ENCODE data around the gene ANKRD33B.
A peak's percentile ranks its signal among the peaks of the same experiment; 100 is the strongest.
"Not testable (repeated sequence)": the region's sequence is repeated elsewhere in the genome, so short reads cannot be mapped to it uniquely, and the experiment has no call there.

ANKRD33B gene

DNA sequence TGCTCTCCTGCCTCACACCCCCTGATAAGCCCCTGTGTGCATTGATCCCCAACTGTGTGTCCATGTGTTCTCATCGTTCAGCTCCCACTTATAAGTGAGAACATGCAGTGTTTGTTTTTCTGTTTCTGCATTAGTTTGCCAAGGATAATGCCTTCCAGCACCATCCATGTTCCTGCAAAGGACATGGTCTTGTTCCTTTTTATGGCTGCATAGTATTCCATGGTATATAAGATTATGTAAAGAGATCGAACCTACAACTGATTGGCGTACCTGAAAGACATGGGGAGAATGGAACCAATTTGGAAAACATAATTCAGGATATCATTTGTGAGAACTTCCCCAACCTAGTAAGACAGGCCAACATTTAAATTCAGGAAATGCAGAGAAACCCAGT lies 32.4 kb downstream of the ANKRD33B start:
- DNase-seq: no peak

DNA sequence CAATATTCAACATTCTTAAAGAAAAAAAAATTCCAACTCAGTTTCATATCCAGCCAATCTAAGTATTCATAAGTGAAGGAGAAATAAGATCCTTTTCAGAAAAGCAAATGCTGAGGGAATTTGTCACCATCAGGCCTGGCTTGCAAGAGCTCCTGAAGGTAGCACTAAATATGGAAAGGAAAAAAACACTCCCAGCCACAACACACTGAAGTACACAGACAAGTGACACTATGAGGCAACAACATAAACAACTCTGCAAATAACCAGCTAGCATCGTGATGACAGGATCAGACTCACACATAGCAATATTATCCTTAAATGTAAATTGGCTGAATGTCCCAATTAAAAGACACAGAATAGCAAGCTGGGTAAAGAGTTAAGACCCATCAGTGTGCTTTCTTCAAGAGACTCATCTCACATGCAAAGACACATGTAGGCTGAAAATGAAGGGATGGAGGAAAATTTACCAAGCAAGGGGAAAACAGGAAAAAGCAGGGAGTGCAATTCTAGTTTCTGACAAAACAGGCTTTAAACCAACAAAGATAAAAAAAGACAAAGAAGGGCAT lies 33.1 kb downstream of the ANKRD33B start:
- DNase-seq: no peak

DNA sequence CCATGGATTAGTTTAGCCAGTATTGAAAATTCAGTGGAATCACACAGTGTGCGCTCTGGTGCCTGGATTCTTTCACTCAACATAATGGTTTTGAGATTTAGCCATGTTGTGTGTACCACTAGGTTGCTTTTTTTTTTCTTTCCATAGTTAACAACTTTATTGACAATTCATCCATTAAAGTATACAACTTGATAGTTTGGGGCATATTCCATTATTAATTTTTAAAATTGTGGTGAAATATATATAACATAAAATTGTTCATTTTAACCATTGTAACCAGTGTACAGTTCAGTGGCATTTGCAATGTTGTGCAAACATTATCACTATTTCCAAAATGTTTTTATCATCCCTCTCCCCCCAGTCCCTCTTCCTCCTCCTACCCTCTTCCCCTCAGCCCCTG lies 35.2 kb downstream of the ANKRD33B start:
- DNase-seq: no peak

DNA sequence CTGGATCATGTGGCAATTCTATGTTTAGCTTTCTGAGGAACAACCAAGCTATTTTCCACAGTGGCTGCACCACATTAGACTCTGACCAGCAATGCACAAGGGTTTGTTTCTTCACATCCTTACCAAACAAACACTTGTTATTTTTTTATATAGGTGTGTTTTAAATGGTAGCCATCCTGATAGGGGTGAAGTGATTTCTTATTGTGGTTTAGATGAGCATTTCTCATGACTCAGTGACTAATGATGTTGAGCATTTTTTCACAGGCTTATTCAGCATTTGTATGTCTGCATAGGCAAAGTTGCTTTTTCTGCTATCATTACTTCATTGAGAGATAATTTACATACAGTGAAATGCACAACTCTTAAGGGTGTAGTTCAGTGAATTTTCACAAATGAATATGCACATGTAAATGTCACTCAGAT lies 36.0 kb downstream of the ANKRD33B start:
- no peak for DNase-seq

DNA sequence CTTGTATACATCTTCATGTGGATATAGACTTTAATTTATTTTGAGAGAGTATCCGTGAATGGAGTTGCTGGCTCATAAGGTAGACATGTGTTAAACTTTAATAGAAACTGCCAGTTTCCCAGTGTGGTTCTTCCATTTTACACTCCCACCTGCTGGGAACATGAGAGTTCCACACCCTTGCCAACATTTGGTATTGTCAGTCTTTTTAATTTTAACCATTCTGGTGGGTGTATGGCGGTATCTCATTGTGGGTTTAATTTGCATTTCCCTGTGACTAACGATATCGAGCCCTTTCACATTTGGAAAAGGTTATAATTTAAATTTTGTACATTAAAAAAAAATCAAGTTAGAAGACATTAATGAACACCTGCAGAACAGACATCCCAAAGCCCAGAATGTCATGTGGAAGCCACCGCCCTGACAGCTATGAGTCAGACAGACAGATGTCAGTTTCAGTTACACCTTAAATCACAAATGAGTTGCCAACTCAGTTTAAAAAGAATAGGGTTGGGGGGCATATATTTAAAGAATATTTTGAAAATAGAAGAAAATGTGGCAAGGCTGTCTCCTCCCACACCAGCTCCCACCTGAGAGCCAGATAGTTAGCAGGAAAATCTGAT lies 36.9 kb downstream of the ANKRD33B start:
- DNase-seq: no peak

DNA sequence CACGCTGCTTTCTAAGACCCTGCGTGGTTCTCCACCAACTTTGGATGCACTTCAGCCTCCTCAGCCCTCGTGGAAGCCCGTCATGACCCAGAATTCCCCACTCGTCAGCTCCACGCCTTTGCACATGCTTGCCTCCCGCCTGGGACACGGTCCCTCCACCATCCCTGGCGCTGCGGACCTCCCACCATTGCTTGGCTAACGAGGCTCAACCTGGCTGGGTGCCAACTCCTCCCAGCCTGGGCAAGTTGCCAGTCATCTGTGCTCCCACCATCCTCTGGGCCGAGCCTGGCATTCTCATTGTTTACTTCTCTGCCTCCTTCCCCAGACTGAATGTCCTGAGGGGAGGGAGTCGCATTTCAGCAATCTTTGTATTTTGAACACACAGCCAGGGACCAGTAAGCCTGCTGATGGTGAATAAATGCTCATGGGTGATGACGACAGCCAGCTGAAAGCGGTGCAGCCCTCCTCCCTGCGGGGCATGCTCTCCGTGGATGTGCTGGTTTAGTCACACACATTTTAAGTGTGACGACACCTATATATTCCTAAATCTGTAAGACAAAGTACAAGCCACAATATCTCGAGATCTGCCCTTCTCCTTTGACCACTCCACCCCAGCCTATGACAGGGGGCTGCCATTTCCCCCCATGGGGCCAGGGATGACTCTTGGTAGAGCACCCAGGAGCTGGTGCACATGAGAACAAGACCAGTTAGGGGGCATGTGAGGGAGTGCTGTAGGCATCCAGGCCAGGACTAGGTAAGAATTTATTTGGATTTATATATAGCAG lies 37.6 kb downstream of the ANKRD33B start:
- DNase-seq: peak; percentile 87

DNA sequence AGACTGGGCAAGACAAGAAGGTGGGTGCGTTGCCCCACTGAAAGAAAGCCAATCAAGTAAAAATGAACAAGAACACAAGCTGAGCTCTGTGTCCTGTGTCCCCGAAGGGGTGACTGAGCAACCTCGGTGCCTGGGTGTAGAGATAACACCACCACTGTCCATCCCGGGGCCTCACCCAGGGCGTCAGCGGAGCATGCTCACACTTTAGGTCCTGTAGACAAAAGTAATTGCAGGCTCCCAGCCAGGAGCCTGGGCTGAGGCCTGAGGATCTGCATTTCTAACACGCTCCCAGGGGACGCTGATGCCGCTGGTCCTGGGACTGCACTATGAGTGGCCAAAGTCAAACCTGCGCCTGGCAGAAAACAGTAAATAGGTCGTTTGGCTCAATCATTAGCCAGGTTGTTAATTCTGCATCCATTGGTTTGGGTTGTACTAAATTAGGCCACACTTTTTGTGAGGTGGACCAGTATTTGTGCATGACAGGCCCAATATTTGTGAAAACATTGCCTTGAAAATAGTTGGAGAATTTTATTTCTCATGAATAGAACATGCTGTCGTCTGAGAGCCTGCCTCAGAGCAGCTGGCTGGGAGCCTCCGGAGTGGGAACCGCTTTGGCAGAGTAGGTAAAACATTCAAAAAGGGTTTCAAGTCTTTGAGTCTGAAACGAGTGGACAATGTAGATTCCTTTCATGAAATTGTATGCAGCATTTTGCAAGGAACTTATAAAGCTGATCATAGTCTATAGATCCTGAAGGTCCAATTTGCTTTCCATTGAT lies 38.3 kb downstream of the ANKRD33B start:
- no peak for DNase-seq

DNA sequence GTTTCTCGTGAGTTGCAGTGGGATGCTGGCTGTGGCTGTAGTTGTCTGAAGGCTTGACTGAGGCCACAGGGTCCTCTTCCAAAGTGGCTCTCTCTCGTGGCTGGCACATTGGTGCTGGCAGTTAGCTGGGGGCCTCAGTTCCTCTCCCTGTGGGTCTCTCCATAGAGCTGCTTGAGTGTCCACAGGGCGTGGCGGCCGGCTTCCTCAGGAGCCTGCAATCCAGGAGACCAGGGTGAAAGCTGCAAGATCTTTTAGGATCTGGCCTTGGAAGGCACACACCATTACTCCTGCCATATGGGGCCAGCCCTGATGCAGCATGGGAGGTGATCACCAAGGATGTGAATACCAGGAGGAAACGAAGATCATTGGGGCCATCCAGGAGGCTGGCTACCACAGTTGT lies 41.1 kb downstream of the ANKRD33B start:
- no peak for DNase-seq

DNA sequence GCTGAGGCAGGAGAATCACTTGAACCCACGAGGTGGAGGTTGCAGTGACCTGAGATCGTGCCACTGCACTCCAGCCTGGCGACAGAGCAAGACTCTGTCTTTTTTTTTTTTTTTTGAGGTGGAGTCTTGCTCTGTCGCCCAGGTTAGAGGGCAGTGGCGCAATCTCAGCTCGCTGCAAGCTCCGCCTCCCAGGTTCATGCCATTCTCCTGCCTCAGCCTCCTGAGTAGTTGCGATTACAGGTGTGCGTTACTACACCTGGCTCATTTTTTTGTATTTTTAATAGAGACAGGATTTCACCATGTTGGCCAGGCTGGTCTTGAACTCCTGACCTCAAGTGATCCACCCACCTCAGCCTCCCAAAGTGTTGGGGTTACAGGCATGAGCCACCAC lies 42.8 kb downstream of the ANKRD33B start:
- not testable (repeated sequence) for DNase-seq

DNA sequence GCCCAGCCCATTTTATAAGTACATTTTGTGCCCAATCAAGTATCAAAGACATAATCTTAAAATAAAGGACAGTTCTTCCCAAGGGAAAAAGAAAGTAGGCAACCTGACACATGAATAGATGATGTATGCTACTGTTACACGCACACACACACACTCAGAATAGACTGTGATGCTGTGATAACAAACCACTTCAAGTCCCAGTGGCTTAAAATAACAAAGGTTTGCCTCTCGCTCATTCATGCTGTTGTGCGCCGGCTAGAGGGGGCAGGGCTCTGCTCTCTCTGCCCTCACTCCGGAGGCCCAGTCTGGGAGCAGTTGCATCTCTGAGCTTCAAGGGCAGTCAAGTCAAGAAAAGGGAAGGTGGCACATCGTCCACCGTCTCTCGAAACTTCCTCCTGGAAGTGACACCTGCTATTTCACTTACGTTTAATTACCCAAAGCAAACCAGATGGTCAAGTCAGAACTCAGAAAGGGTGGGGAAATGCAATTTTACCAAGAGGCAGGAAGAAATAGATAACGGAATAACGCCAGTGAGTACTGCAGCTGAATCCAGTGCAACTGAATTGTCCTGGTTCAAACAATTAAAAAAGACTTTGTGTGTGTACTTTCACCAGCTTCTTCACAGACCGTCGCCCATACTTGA lies 43.3 kb downstream of the ANKRD33B start:
- DNase-seq: peak; percentile 52

DNA sequence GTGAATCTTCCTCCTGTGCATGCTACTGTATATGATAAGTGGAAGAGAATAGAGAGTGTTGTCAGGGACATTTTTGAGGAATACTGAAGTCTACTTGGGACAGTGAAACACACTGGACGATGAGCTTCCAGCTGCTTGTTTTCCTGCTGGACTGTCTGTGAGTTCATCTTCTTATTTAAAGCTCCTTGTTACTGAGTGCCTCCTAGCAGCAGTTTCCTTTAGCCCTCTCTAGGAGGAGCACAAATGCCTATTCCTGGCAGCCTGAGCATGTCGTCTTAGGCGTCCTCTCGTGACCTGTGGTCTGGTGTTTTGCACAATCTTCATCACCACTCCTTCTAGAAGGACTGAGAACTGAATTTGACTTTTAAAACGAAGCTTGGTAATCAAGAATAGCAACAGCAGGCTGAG lies 43.8 kb downstream of the ANKRD33B start:
- no peak for DNase-seq

DNA sequence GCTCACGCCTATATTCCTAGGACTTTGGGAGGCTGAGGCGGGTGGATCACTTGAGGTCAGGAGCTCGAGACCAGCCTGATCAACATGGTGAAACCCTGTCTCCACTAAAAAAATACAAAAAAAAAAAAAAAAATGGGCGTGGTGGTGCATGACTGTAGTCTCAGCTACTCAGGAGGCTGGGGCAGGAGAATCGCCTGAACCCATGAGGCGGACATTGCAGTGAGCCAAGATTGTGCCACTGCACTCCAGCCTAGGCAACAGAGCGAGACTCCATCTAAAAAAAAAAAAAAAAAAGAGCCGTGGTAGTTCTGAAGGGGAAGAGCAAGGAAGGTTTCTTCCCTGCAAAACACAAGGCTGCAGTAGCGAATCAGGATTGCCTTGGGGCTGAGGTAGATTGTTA lies 44.2 kb downstream of the ANKRD33B start:
- DNase-seq: not testable (repeated sequence)

DNA sequence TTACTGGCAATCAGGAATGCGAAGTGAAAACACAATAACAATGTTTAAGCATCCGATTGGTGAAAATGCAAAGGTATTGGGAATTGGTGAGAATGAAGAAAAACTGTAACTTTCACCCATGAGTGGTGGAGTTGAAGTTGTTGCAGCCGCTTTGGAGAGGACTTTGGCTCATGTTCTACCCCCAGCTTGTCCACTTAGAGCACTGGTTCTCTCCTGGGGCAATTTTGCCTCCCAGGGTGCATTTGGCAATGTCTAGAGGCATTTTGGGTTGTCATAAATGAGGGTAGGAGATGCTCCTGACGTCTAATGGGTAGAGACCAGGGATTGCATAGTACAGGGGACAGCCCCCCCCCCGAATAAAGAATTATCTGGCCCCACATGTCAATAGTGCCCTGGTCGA lies 46.2 kb downstream of the ANKRD33B start:
- no peak for DNase-seq

DNA sequence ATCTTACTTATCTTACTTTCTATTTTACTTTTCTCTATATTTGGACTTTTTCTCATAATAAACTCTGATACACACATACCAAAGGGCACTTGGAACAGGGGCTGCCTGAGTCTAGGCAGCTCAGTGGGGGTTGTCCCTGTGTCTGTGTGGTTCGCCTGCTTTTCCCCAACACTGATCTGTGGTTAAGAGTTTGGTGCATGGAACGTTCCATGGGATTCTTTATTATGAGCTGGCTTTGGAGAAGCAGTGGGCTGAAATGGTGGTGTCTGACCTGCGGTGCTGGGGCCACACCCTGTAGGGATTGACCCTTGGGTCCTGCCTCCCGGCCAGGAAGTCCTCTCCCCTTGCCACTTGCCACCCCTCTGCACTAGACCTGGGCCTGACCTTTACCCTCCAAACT lies 47.4 kb downstream of the ANKRD33B start:
- no peak for DNase-seq

DNA sequence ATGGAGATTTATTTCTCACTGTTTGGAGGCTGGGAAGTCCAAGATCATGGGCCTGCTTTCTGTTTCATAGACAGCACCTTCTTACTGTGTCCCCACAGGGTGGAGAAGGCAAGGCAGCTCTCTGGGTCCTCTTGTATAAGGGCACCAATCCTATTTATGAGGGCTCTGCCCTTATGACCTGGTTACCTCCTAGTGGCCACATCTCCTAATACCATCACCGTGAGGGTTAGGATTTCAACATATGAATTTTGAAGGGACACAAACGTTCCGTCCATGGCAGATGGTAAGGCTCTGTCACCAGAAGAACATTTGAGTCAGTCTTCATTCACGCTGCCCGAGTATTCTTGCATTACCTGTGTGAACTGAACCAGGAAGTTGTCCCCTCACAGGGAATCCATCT lies 48.4 kb downstream of the ANKRD33B start:
- DNase-seq: no peak

DNA sequence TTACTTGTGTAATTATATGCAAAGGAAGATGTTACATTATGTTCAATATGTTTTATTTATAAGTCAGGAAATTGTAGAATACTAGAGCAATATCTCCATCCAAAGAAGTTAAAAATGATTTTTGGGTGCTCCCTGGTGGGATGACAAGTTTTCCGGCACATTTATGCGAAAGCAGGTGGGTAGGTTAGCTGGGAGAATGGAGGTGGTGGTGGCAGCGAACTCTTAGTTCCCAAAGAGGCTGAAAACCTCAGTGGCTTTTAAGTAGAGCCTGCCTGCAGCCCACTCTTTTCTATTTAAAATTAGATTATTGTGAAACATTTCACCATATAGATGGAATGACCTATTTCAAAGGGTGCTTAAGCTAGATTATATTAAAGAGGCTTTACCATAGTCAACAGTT lies 51.8 kb downstream of the ANKRD33B start:
- DNase-seq: no peak

DNA sequence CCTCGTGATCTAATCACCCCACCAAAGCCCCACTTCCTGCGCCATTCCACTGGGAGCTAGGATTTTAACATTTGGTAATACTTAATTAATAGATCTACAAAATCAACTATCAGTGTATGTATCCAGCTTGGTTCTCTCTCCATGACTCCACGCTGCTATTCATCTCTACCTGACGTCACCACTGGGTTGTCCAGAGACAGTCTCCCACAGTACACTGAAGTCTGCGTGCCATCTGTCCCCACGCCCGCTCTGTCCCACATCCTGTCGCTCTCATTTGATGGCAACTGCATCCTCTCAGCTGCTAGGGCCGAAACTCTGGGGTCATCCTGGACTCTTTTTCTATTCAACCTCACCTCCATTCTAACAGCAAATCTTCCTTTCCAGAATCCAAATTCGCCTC lies 53.2 kb downstream of the ANKRD33B start:
- no peak for DNase-seq

DNA sequence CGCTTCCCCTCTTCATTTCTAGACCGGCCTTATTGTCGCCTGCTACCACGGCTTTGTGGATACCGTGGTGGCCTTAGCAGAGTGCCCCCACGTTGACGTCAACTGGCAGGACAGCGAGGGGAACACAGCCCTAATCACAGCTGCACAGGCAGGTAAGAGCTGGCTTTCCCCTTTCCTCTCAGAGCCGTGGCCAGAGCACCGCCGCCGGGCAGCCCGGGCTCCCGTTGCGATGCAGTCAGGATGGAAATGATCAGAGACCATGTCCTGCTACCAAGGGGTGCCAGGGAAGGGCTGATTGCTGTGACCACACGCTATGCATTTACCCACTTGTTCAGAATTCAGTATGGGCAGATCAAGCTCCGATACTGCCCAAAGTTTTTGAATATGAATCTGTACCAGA lies 54.4 kb downstream of the ANKRD33B start:
- DNase-seq: no peak

DNA sequence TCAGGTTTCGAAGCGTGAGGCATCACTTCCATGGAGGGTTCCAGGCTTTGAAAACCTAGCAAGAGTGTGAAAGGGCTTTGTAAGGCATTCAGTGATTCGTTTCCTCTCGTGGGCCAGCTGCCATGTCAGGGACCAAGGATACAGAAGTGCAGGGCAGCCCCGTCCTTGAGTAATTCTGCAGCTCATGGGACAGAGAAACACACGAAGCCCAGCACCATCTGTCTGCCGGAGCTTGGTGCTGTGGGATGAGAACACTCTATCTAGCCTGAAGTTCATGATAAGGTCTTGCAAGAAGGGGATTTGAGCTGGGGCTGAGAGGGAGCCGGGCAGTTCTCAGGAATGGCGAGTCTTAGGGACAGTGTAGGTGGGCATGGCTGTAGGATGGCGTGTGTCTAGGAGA lies 55.8 kb downstream of the ANKRD33B start:
- DNase-seq: no peak

DNA sequence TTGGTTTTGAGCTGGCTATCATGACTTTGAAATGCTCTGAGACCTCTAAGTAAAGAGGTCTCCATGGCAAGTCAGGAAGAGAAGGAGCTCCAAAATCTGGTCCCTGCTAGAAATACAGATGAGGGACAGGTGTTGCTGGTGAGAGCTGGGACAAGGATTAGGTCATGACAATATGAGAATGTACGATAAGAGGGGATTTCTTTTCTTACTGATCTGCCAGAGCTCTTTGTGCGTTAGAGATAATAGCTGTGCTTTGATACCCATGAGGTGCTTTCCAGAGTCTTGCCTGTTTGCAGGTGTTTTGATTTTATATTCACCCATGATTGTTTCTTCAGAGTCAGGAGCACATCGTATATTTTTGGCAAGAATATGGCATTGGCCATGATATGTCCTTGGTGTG lies 56.5 kb downstream of the ANKRD33B start:
- DNase-seq: no peak

DNA sequence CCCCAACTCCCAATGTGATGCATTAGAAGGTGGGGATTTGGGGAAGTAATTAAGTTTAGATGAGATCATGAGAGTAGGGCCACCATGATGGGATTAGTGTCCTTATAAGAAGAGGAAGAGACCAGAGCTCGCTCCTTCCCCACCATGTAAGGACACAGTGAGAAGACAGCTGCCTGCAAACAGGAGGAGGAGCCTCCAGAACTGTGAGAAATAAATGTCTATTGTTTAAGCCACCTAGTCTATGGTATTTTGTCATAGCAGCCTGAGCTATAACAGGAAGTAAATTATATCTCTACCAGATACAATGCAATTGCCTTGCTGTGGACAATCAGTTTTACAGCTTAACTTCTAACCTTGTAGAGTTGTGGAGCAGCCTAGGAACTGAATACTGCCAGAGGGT lies 58.0 kb downstream of the ANKRD33B start:
- DNase-seq: no peak

DNA sequence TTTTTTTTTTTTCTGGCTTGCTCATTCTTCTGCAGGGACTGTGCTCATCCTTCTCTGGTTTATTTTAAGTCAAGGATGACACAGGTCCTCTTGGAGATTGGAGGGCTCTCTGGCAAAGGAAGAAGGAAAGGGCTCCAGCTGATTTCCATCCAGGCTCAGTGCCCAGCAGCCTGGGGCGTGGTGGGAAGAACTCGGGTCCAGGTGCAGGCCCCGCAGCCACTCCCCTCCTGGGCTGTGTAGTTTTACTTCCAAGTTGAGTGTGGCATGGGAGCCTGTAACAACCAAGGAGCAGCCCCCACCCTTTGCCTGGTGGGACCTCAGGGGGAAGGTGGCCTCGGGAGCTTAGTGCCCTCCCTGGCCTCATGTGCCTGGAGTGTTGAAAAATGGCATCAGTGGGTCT lies 58.9 kb downstream of the ANKRD33B start:
- DNase-seq: no peak

DNA sequence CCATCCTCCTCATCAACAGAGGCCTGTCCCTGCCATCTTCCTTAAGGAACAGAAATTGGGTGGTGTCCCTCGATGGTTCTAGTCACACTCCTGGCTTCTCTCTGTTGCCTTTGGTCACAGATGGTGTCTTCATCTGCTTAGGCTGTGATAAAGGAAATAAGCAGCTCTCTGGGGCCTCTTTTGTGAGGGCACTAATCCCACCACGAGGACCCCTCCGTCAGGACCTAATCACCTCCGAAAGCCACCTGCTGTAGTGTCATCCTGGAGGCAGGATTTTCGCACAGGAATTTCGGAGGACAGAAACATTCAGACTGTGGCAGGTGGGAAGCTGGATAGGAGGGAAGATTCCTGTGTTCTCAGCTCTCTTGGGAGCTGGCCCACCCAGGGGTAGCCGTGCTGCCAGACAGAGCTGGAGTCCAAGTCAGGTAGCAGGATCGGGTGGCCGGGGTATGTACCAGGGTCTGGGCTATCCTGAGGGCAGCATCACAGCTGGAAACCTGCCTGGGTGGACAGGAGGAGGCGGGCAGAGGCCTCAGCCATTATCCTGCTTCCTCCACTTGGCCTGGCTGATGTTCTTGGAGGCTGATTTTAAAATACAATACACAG lies 59.5 kb downstream of the ANKRD33B start:
- DNase-seq: no peak
